NCI-H69 (cell line): Measurements from ENCODE around the gene FGF14.
"Not testable (repeated sequence)": the region's sequence is repeated elsewhere in the genome, so short reads cannot be mapped to it uniquely, and the experiment has no call there.

Experiments
- DNase-seq: peaks from one replicate; lab custom pipeline; 2025; lab: John Stamatoyannopoulos, UW

FGF14 gene

DNA sequence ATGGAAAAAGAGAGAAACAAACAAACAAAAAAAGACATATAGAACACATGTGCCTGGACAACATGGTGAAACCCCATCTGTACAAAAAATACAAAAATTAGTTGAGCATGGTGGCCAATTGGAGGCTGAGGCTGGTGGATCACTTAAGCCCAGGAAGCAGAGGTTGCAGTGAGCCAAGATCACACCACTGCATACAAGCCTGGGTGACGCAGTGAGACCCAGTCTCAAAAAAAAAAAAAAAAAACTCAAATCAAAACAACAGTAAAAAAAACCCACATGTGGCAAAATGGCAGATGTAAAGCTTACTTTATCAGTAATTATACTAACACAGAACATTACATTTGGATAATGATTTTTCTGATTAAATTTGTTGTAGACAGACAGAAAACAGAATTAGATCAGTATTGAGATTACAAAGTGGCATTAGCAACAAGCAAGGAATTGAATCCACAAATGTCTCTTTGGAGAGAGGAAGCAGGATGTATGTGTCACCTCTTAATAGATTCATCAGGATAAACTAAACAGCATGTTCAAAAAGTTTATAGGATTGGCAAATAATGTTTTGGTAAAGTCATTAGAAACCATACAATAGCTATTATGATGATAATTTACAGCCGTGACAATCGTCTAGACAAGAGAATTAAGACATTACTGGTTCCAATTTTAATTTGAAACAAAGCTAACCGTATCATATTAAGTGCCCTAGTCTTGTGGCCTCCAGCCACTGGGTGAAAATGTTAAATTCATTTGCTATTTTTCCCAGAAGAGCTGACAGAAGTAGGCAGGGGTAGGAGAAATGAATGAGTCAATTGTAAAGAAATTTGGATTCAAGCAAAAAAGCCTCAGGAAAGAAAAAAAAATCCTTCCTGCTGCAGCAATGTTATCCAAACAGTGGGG is 206.0 kb downstream of the FGF14 start:
- DNase-seq, result peak; percentile 71

DNA sequence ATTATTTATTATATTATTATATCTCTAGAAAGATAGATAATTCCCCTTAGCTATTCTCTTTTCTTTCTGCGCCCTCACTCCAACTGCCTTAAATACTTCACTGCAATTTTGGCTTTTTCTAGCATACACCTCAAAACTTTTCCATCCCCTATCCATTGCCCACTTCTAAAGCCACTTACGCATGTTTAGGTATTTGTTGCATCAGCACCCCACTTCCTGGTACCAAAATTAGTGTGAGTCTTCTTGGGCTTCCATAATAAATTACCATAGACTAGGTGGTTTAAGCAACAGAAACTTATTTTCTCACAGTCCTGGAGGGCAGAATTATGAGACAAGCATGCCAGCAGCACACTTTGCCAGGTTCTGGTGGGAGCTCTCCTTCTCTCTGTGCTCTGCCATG is 209.0 kb downstream of the FGF14 start:
- no peak for DNase-seq

DNA sequence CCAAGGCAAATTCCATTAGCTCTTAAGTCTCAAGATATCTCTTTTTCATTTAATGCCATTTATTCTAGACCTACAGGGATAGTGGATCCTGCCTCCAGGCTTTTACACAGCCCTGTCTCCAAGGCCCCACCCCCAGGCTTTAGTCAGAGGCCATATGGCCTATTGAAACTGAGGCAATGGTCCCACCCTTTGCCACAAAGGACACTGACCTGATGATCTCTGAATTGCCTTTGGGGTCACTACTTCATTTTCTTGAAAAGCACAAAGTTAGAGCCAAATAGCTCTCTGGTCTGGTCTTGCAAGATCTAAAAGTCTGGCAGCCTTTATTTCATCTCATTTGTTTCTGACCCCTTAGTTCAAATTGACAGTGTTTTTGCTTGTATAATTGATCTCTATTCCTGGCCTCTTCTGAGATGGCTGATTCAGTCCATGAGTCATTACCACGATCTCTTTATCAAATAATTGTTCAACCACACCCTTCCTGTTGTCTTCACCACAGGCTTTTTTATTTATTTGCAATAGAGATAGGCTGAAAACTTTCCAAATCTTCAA is 209.8 kb downstream of the FGF14 start:
- peak; percentile 61 for DNase-seq

DNA sequence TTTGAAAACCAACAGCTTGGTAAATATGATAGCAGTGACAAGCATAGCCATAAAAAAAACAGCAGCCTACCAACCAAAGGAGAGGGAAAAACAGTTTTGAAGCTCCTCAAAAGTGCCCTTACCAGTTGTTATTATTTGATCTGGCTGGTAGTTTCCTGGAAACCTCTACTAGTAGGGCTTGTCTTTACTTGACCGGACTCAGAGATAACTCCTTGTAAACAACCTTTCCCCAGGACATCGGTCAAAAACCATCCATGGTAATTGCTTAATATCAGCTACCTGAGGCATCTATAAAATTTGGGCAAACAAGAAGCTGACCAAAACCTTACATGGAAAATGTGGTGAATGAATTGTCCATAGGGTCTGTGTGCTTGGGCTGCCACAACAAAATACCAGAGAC is 210.9 kb downstream of the FGF14 start:
- DNase-seq, result no peak

DNA sequence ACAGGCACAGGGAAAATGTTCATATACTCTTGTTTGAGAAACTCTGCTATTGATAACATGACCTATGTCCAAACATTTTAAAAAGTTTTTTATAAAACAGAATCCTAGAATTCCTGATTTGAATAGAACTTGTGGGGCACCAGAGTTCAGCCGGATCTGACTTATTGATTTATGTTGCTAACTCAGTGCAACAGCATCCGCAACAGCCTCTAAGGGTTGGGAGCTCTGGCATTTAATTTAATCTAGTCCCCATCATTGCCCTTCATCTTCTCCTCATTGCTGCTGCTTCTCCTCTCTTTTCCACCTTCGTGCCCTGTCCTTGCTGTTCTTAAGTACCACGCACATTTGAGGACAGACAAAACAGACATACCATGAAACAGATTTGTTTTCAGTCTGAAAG is 214.5 kb downstream of the FGF14 start:
- no peak for DNase-seq

DNA sequence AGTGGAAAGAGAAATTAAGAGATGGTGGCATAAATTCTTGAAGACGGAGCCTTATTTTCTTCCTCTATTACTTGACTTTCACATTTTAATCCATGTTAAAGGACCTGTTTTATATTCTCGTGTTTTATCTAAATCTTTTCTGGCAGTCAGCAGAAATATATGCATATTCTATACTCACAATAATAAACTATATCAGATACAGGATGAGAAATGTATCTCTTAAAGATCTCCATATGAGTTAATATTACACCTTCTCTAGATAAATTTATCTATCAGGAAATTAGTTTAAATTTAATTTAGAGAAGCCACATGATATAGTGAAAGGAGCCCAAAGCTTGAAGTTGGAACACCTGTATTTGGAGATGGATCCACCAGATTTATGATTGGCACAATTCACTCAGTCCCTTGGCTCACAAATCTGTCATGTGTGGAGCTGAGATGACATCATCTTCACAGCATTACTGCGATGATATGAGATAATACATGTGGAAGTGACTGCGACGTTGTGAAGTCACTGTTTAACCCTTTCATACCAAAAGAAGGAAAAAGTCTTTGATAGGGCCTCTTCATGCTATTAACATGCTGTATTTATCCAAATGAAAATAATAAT is 216.4 kb downstream of the FGF14 start:
- peak; percentile 32 for DNase-seq

DNA sequence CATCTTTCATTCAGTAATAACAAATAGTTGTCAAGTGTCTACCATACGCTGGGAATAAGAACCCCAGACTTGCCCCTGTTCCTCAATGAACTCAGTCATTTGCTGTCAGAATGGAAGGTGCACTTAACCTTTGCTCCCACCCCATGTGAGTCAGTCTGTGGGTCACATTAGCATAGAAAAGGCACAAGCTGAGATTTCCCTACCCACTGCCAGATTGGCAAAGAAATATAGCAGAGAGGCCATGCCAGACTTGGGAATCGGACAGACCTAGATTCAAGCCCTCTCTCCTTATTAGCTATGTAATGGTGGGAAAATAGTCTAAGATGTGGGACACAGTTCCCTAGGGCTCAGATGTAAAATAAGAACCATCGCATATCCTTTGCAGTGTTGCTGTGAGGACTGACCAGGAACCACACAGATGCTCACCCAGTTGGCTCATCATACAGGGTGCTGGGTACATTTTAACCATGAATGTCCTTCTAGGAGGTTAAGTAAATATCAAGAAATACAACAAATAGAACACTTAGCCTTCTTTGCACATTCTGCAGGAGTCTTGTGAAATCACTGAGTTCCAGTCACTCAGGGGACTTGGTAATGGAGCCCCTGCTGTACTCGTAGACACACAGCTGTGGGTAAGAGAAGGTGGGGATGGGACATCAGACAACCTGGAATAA is 218.2 kb downstream of the FGF14 start:
- DNase-seq, result peak; percentile 69

DNA sequence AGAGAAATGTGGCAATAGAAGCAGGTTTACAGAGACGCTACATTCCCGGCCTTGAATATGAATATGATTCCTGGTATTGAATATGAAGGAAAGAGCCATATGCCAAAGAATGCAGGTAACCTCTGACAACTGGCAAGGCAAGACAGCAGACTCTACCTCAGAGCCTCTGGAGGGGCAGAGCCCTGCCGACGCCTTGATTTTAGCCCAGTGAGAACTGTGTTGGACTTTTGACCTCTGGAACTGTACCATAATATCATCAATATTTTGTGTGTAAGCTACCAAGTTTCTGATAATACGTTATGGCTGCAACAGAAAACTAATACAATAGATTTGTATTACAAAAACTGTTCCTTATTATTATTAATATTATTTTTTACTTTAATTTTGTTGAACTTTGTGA is 219.7 kb downstream of the FGF14 start:
- DNase-seq, result no peak

DNA sequence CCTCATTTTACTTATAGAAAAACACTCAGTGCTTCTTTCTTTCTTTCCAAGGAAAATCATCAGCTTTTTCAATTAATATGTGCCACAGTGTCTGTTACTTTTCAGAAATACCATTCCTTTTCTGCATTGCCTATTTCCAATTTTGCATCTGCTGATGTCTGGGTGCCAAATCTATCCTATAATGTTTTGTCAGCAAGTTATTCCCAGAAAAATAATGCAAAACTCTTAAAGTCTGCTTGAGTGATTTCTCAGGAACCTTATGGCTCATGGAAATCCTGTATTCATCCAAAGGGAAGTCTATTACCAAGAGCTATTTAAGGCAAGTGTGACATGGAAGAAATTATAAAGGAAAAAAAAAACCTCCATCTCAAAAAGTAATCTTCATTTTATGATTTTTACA is 224.4 kb downstream of the FGF14 start:
- no peak for DNase-seq

DNA sequence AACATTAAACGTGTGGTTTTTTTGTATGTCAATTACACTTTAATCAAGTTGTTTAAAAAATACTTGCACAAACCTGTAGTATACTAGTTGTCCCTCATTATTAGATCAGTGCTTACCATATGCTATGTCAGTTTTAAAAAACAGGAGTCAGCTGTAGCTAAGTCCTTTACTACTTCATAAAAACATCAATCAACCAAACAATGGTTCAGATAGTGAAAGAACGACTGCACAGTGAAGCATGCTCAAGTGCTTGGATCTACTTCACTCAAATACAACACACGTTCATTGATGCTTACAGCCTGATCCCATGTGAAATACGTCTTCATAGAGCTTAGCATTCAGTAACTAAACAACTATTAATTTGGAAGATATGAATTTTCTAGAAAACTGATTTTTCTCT is 225.0 kb downstream of the FGF14 start:
- peak; percentile 64 for DNase-seq

DNA sequence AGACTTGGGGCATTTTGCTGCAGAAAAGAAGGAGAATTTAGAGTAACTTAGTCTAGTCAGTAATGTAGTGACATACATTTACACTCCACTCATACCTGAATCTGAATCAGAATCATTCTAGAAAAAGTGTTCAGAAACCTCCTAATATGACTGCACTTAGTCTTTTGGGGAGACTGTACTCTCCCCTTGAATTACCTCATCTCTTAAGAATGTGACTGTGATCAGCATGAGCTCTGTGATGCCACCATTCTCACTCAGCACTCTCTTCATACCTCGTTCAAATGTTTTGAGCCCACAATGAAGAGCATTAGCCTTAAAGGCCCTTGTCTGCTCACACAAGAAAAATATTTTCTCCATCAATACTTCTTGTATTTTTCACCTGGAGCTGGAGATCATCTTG is 229.4 kb downstream of the FGF14 start:
- no peak for DNase-seq

DNA sequence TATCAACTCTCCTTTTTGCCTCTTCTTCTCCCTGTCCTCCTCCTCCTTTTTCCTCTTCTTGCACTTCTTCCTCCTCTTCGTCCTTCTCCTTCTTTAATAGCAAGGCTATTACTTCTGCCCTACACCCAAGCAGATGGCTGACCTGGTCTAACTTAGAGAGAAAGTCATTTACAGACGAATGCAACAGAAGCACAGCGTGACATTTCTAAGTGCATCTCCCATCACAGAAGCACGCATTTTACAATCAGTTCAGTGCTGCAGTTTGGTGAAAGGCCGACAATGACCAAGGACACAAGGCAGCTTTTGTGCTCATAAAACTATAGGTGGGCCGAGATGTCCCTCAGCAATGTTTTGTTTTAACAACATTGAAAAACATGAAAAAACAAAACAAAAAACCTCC is 231.5 kb downstream of the FGF14 start:
- DNase-seq, result peak; percentile 19

DNA sequence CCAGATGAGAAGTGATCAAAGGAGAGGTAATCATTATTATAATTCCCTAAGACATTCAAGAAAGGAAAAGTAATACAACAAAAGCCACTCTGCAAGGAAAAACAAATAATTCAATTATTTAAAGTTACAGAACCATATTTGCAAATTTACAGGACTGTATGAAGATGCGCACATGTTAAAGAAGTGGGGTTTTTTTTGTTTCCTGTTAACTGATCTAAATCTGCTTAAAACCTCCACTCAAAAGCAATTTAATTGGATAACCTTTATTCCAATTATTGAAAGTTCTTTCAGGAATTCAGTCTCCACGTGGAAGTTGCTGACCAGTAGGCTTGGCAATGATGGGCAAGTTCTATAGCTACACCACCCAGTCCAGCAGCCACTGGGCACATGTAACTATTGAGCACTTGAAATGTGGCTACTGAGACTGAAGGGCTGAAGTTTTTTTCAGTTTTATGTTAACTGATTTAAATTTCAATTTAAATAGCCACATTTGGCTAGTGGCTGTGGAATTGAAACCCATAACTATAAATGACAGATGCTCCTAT is 232.3 kb downstream of the FGF14 start:
- no peak for DNase-seq

DNA sequence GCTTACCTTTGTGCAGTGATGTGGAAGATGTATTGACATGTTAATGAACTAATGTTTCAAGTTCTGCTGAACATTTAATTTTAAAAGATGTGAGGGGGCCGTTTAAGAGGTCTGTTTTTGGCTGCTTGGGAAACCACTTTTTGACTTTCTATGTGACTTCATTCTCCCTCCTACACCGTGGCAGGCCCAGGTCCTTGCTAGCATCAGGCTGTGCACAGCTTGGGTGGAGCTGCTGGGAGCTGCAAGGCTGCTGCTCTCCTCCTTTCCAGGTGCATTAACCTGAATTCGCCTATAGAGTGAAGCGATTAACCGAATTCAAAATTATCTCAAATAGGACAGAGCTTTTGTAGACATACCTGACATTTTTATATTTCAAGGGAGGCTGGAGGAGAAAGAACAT is 249.1 kb downstream of the FGF14 start:
- no peak for DNase-seq

DNA sequence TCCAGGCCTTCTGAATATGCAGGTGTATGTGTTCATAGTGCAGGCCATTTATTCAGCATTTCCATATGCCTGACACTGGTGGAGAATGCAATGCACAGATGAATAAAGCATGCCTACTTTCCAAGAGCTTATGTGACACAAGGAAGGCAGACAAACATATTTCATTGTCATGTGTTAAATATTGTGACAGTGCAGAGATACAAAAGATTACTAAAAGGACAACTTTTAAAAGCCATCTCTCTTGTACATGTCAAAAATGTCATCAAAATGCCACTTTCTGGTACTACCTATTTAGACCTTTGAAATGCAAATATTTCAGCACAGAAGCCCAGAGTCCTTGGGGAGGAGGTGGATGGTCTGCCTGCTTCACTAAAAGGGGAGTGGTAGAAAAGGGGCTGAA is 254.5 kb downstream of the FGF14 start:
- peak; percentile 50 for DNase-seq

DNA sequence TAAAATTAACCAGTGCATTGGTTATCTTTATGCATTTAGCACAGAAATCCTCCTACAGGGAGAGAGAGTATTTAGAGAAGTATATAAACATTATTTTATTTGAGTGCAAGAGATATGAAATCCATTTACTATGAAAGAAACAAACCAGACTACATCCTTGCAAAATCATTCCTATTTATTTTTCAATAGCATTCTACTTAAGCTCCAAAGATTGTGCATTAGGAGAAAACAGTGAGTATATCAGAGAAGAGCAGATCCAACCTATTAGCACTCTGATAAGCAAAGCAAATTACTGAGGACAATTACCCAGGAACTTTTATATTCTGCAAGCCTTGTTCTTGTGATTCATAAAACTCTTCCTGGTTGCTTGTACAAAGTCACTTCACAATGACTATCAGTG is 256.1 kb downstream of the FGF14 start:
- no peak for DNase-seq

DNA sequence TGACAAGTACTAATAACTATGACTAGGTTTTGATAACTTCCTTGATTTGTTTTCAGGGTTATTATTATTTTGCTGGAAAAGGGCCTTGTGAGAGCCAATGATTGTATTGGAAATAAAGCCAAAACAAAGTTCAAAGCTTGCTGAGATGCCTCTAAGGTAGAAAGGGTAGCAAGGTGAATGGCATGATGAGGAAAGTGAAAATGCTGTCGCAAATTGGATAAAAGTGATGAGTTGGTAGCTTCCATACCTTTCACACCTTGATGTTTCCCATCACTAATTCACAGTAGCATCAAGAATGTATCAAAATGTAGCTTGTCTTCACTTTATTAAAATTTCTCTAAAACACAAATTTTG is 259.4 kb downstream of the FGF14 start:
- no peak for DNase-seq

DNA sequence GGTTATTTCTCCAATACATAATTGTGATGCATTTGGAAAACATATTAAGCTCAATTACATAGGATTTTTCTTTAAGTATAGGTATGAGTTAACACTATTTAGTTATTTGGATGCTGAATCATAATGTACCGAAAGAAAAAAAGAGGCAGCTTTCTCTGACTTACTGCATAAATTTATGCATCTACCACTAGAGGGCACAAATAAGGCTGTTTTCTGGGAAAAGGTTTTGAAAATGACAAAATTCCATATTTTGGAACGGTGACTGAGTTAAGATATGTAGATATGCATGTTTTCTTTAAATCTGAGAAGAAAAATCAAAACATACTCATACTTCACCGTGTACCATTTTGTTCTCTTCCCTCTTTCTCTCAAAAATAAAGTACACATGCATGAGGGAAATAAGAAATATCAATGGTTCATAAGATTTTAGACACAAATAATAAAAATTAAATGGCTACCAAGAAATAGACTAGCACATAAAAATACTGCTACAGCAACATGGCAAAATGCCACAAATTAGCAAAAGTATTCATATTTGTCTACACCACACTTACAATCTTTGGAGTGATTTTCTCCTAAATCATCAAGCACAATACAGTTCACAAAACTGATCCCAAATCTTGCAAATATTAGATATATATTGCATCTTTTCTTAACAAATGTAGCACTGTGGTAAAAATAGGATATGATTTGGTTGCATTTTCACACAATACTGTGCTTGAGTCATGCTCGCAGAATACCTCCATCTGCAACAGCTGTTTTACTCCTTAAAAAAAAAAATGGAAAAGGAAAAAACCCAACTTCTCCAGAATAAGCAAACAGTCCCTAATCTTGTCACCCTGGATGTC is 260.0 kb downstream of the FGF14 start:
- peak; percentile 65 for DNase-seq

DNA sequence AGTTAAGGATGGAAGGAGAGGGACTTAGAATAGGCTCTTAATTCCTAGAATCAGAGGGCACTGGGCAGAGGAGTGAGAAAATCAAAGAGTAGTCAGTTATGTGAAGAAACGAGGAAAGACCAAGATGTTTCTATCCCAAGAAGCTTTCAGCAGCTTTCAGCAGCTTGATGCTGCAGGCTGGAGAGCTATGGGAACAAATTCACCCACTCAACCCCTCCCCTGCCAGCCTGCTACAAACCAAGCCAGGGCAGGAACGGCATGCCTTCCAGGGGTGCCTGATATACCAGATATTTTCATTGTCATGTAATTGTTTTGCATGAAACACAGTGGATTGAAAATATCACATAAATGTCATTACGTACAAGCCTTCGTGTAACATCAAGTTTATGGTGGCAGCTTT is 262.2 kb downstream of the FGF14 start:
- DNase-seq, result no peak

DNA sequence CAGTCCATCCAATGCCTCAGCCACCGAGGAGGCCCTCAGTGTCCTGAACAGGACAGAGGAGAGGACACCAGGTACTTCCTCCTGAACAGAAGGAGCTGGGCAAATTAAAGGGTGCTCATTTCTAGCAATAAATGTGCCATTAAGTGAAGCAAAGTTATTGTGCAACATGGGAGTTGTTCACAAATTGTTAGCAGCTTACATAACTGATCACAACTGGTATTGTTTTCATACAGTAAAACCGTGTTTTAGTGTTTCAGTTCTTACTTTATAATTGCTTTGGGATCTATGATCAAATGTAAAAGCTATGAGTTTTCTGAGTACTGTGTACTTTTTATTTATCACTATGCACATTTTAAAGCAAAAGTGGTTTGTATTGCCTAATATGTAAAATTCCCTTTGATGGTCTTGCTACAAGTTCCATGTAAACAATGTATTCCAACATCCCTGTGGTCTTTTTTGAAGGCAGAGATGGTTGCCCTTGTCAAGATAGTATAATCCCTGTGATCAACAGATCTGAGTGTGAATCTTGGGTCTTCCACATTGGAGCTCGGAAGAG is 263.1 kb downstream of the FGF14 start:
- no peak for DNase-seq

DNA sequence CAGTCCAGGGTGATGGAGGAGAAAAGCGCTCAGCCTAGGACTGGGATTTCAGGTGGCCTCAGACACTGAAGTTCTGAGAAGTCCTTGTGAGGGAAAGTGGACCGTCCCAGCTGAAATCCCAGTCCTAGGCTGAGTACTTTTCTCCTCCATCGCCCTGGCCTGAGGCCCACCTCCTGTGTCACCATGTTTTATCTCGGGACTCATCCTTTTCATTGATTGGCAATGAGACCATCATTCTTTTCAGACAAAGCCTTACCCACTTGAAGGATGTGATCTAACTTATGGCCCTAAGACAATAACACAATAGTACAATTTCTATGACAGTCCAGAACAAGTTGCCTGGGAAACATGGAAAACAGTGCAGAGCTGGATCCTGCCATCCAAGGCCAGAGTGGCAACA is 263.9 kb downstream of the FGF14 start:
- DNase-seq, result not testable (repeated sequence)
